Suprapubic skin (tissue), 4 donors: ENCODE results near the gene FAP. TPM values are rescaled to one million over a fixed set of nuclear protein-coding genes. Genes with fewer than 3 reads are reported as not detected.

Experiments
- DNase-seq, 2 donors: peaks; one replicate each; pipeline ENCODE4 v3.0.0-alpha.2; 2019; ENCODE audit warnings: low spot score in 2 of 2
- H3K27ac ChIP-seq: fragments of 200-600 bp; sonication (generic); one replicate; pipeline ENCODE4 v1.5.1; 2019
- H3K27me3 ChIP-seq: fragments of 200-600 bp; sonication (generic); one replicate; pipeline ENCODE4 v1.5.1; 2019
- H3K36me3 ChIP-seq: fragments of 200-600 bp; sonication (generic); one replicate; pipeline ENCODE4 v1.5.1; 2019
- H3K4me1 ChIP-seq: fragments of 200-600 bp; sonication (generic); one replicate; pipeline ENCODE4 v1.5.1; 2019
- H3K4me3 ChIP-seq: fragments of 200-600 bp; sonication (generic); one replicate; pipeline ENCODE4 v1.5.1; 2019; ENCODE audit warnings: mild to moderate bottlenecking
- H3K9me3 ChIP-seq: fragments of 200-600 bp; sonication (generic); one replicate; pipeline ENCODE4 v1.5.1; 2019
- CTCF ChIP-seq, 2 donors: fragments of 200-600 bp in 1 of 2; fragments of 450-650 bp in 1 of 2; sonication (generic) in 1 of 2; IDR thresholded peaks; one replicate each; pipeline ENCODE4 v1.5.1; 2016 to 2019; ENCODE audit warnings: antibody characterized with exemption in 2 of 2, mild to moderate bottlenecking in 1 of 2, moderate library complexity in 1 of 2
- EP300 ChIP-seq: sonication (generic); formaldehyde crosslinking; IDR thresholded peaks from one replicate; pipeline ENCODE4 v1.6.1; 2017; ENCODE audit warnings: antibody characterized with exemption
- POLR2A ChIP-seq, 2 donors: fragments of 450-650 bp; IDR thresholded peaks; one replicate each; pipeline ENCODE4 v1.6.1; 2017; ENCODE audit warnings: antibody characterized with exemption in 2 of 2, mild to moderate bottlenecking in 2 of 2, moderate library complexity in 2 of 2
- POLR2AphosphoS5 ChIP-seq, 3 donors: sonication (generic); formaldehyde crosslinking; IDR thresholded peaks; one replicate each; pipeline ENCODE4 v1.6.1; 2017; ENCODE audit warnings: antibody characterized with exemption in 3 of 3
- WGBS: methylation state at CpG from one replicate; pipeline ENCODE4 v1.1.5; 2018; 5-methylcytosine and 5-hydroxymethylcytosine counted together
- total RNA-seq, 4 donors: library from RNA; depleted of rRNA; stranded (reverse); fragments of >200 nt; gene quantifications; one replicate each; pipeline ENCODE4 v1.1.0, GENCODE V29; 2016

FAP gene, protein sequence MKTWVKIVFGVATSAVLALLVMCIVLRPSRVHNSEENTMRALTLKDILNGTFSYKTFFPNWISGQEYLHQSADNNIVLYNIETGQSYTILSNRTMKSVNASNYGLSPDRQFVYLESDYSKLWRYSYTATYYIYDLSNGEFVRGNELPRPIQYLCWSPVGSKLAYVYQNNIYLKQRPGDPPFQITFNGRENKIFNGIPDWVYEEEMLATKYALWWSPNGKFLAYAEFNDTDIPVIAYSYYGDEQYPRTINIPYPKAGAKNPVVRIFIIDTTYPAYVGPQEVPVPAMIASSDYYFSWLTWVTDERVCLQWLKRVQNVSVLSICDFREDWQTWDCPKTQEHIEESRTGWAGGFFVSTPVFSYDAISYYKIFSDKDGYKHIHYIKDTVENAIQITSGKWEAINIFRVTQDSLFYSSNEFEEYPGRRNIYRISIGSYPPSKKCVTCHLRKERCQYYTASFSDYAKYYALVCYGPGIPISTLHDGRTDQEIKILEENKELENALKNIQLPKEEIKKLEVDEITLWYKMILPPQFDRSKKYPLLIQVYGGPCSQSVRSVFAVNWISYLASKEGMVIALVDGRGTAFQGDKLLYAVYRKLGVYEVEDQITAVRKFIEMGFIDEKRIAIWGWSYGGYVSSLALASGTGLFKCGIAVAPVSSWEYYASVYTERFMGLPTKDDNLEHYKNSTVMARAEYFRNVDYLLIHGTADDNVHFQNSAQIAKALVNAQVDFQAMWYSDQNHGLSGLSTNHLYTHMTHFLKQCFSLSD
- total RNA-seq = 1 to 10 TPM; 1.8 to 4.5 (median 2.8) TPM

- H3K4me3 ChIP-seq = peak within 1 kb of the TSS; percentile 21
- H3K27ac ChIP-seq = peak within 1 kb of the TSS; percentile 66
- no peaks in the 10 kb centered on the region for H3K9me3 ChIP-seq
- 27% methylated on average over 6 of the region's 6 CpGs for WGBS
- H3K4me1 ChIP-seq = peaks cover 26% of the 10 kb centered on the region
- no peak for DNase-seq
- no peaks in the 10 kb centered on the region for H3K36me3 ChIP-seq
- H3K27me3 ChIP-seq = no peaks in the 10 kb centered on the region
- peak in 1 of 3 donors; percentile 16 for TF ChIP-seq POLR2AphosphoS5 (IDR thresholded peaks at IDR 0.05)
- no peak for TF ChIP-seq CTCF (IDR thresholded peaks at IDR 0.05)
- TF ChIP-seq EP300 = no peak
- no peak for TF ChIP-seq POLR2A (IDR thresholded peaks at IDR 0.05)
Measured at GRCh38 chr2:162243294-162243693, at the start of gene FAP. TSS of gene FAP (minus strand) at chr2:162243445. CDS start at chr2:162243327, 118 bp downstream.

DNA sequence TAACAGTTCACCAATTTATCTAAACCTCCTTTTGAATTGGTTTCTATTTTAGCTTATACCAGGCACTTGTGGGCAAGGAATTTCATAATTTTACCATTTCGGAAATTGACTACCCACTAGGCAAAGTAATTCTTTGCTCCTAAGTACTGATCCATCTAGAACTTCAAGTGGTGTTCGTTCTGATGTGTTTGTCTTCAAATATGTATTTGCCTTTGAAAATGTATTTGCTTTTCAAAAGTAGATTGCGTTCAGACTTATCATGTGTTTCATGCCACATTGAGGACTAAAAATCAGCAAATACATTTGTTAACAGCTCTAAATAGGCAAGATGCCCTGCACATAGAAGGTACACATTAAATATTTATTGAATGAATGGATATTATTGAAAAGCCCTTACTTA lies 48.5 kb upstream of the FAP start:
- Histone ChIP-seq H3K36me3 (peaks cover under 1% of the 10 kb centered on the region), H3K4me1 (no peaks in the 10 kb centered on the region), H3K27ac (no peak overlapping the region), H3K4me3 (no peak overlapping the region), H3K27me3 (no peaks in the 10 kb centered on the region), H3K9me3 (no peaks in the 10 kb centered on the region)
- TF ChIP-seq POLR2A (IDR thresholded peaks at IDR 0.05) (no peak), EP300 (no peak), POLR2AphosphoS5 (IDR thresholded peaks at IDR 0.05) (no peak), CTCF (IDR thresholded peaks at IDR 0.05) (no peak)
- 95% methylated on average over 3 of the region's 3 CpGs for WGBS
- no peak for DNase-seq

- DNase-seq = no peak
- Histone ChIP-seq H3K4me3 (no peak overlapping the region), H3K36me3 (peaks cover 50% of the 10 kb centered on the region), H3K4me1 (no peaks in the 10 kb centered on the region), H3K27ac (no peak overlapping the region), H3K27me3 (no peaks in the 10 kb centered on the region), H3K9me3 (no peaks in the 10 kb centered on the region)
- no peak for TF ChIP-seq POLR2AphosphoS5 (IDR thresholded peaks at IDR 0.05)
- TF ChIP-seq EP300 = no peak
- no peak for TF ChIP-seq CTCF (IDR thresholded peaks at IDR 0.05)
- no peak for TF ChIP-seq POLR2A (IDR thresholded peaks at IDR 0.05)
- 84% methylated on average over 4 of the region's 4 CpGs for WGBS
Measured at GRCh38 chr2:162282765-162283425, 39.6 kb upstream of the FAP start.

DNA sequence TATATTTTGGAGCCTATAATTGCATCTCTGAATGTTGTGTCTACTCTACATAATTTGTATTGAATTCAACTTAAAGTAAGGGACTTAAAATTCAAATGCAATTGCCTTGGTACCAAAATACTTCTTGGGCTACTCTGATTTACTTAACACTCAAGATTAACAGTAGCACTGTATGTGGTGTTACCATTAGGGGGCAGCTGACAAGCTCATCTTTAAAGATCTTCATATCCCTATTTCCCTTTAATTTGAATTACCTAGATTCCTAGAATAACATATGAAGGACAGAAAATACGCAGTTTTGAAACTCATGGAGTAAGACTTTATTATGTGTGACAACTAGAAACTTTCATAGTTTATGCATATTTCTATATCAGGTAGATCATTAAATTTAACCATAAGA lies 37.4 kb upstream of the FAP start:
- no peaks in the 10 kb centered on the region for H3K9me3 ChIP-seq
- no peaks in the 10 kb centered on the region for H3K27me3 ChIP-seq
- no peak for DNase-seq
- TF ChIP-seq CTCF (IDR thresholded peaks at IDR 0.05) (no peak), POLR2A (IDR thresholded peaks at IDR 0.05) (no peak), EP300 (no peak), POLR2AphosphoS5 (IDR thresholded peaks at IDR 0.05) (no peak)
- H3K4me3 ChIP-seq = no peak overlapping the region
- H3K36me3 ChIP-seq = peaks cover 54% of the 10 kb centered on the region
- WGBS = 98% methylated on average over 1 of the region's 1 CpG
- no peak overlapping the region for H3K27ac ChIP-seq
- no peaks in the 10 kb centered on the region for H3K4me1 ChIP-seq

DNA sequence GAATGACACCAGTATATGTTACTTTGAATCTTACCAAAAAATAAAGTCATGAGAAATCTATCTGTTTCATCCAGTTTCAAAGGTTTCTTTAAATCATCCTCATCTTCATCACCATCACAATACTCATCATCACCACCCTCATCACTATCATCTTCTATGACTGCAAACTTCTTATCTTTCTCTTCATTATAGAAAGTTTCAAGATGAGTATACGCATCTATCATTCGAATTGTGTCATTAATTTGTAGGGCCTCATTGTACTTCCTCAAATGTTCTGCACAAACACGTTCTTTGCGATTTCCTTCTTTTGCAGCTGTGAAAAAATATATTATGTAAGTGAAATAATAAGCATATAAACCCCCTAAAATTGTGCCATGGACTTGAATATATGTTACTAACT lies 34.1 kb upstream of the FAP start:
- Histone ChIP-seq H3K4me3 (no peak overlapping the region), H3K27me3 (no peaks in the 10 kb centered on the region), H3K9me3 (no peaks in the 10 kb centered on the region), H3K4me1 (no peaks in the 10 kb centered on the region), H3K27ac (no peak overlapping the region), H3K36me3 (peaks cover 45% of the 10 kb centered on the region)
- WGBS = 86% methylated on average over 4 of the region's 4 CpGs
- no peak for DNase-seq
- TF ChIP-seq POLR2AphosphoS5 (IDR thresholded peaks at IDR 0.05) (no peak), CTCF (IDR thresholded peaks at IDR 0.05) (no peak), POLR2A (IDR thresholded peaks at IDR 0.05) (no peak)
